Measurements from ENCODE around the gene CCDC33.

CCDC33 gene

GRCh38 chr15:74196175-74196574 is 40.0 kb upstream of the CCDC33 start:
- DNase-seq (ENCODE audit: low spot score): no peak
- no peak for TF ChIP-seq CTCF (IDR thresholded peaks at IDR 0.05; ENCODE audit: extremely low read depth, missing control alignments)

- no peak for DNase-seq (ENCODE audit: low spot score)
- no peak for TF ChIP-seq CTCF (IDR thresholded peaks at IDR 0.05; ENCODE audit: extremely low read depth, missing control alignments)
These were observed 38.8 kb upstream of the CCDC33 start for GRCh38 chr15:74197176-74197965.

- no peak for DNase-seq (ENCODE audit: low spot score)
- no peak for TF ChIP-seq CTCF (IDR thresholded peaks at IDR 0.05; ENCODE audit: extremely low read depth, missing control alignments)
These were observed 36.9 kb upstream of the CCDC33 start for GRCh38 chr15:74199297-74199652.

- TF ChIP-seq CTCF (IDR thresholded peaks at IDR 0.05; ENCODE audit: extremely low read depth, missing control alignments): no peak
- no peak for DNase-seq (ENCODE audit: low spot score)
These were observed 35.7 kb upstream of the CCDC33 start for GRCh38 chr15:74200412-74200815.

- no peak for DNase-seq (ENCODE audit: low spot score)
These were observed 35.2 kb upstream of the CCDC33 start for GRCh38 chr15:74200871-74201419.

GRCh38 chr15:74201710-74202420 is 34.3 kb upstream of the CCDC33 start:
- TF ChIP-seq CTCF (IDR thresholded peaks at IDR 0.05; ENCODE audit: extremely low read depth, missing control alignments): no peak

More at GRCh38 chr15:74200871-74201419, 35.2 kb upstream of the CCDC33 start:
- no peak for TF ChIP-seq CTCF (IDR thresholded peaks at IDR 0.05; ENCODE audit: extremely low read depth, missing control alignments)

More at GRCh38 chr15:74201710-74202420, 34.3 kb upstream of the CCDC33 start:
- DNase-seq (ENCODE audit: low spot score): no peak

All from GM20000 (cell line).